Mammary epithelial cell (primary cell): ENCODE measurements around the gene PTX3.

Experiments
- EZH2 ChIP-seq: IDR thresholded peaks from 2 replicates; pipeline ENCODE4 v1.6.1; 2012; ENCODE audit warnings: low read length, inconsistent platforms, borderline replicate concordance
- TF ChIP-seq, protein P1 (sequence below), 2 donors: IDR thresholded peaks in 1 of 2; conservative IDR thresholded peaks in 1 of 2; 2 replicates each; pipeline ENCODE4 v1.5.1; 2011 to 2012; ENCODE audit warnings: inconsistent platforms in 2 of 2, low read length in 2 of 2, mild to moderate bottlenecking in 2 of 2, control low read depth in 1 of 2, low read depth in 1 of 2; ENCODE audit not compliant: insufficient read depth in 1 of 2; ENCODE audit errors: extremely low read depth in 1 of 2

DNA sequence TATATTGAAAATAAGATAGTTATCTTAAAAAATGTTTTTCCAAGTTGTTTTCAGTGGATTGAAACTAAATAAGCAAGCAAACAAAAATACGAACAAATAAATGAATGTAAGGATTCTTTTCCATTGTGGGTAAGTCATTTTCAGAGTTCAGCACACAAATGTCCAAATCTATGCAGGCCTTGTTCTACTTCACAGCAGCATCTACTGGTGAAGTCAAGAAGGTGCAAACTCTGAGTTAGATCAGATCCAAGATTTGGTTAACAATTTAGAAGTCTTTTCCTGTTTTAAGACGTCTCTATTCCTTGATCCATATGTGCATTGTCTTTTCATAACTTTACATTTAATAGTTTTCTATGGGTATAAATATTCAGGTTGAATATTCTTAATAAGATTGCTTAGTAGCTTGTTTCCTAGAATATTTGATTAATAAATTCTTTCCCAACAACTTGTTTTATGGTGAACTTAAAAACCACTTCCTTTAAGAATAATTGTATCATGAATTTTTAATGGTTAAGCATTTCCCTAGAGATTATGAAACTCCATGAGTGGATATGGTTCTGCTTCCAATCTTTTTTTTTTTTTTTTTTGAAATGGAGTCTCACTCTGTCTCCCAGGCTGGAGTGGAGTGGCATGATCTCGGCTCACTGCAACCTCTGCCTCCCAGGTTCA lies 10.5 kb downstream of the PTX3 start:
- TF ChIP-seq, protein P1, sequence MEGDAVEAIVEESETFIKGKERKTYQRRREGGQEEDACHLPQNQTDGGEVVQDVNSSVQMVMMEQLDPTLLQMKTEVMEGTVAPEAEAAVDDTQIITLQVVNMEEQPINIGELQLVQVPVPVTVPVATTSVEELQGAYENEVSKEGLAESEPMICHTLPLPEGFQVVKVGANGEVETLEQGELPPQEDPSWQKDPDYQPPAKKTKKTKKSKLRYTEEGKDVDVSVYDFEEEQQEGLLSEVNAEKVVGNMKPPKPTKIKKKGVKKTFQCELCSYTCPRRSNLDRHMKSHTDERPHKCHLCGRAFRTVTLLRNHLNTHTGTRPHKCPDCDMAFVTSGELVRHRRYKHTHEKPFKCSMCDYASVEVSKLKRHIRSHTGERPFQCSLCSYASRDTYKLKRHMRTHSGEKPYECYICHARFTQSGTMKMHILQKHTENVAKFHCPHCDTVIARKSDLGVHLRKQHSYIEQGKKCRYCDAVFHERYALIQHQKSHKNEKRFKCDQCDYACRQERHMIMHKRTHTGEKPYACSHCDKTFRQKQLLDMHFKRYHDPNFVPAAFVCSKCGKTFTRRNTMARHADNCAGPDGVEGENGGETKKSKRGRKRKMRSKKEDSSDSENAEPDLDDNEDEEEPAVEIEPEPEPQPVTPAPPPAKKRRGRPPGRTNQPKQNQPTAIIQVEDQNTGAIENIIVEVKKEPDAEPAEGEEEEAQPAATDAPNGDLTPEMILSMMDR (conservative IDR thresholded peaks at IDR 0.05 in 1 of 2, IDR thresholded peaks at IDR 0.05 in 1 of 2; ENCODE audit: extremely low read depth in 1 of 2, insufficient read depth in 1 of 2, low read depth in 1 of 2, low read length in 2 of 2) = peak; percentile 48 to 70
- no peak for TF ChIP-seq EZH2
